SJSA1 (cell line): ENCODE measurements around the gene ANTKMT. TPM values are rescaled to one million over a fixed set of nuclear protein-coding genes. Genes with fewer than 3 reads are reported as not detected.
A peak's percentile ranks its signal among the peaks of the same experiment; 100 is the strongest.

ENCODE experiments used
- DNase-seq, 2 experiments: peaks; one replicate each; pipeline ENCODE4 v3.0.0-alpha.2; 2015 to 2020; ENCODE audit warnings: low spot score in 2 of 2, low read depth in 1 of 2
- H3K27ac ChIP-seq: fragments of 250-450 bp; sonication (Bioruptor Pico); 2 replicates; pipeline ENCODE4 v1.5.1; 2020; ENCODE audit warnings: mild to moderate bottlenecking, moderate library complexity
- H3K27me3 ChIP-seq: fragments of 250-450 bp; sonication (Bioruptor Pico); replicated peaks from 2 replicates; pipeline ENCODE4 v1.5.1; 2020; ENCODE audit warnings: mild to moderate bottlenecking, moderate library complexity
- H3K36me3 ChIP-seq: fragments of 250-450 bp; sonication (Bioruptor Pico); 2 replicates; pipeline ENCODE4 v1.5.1; 2020; ENCODE audit warnings: mild to moderate bottlenecking
- H3K4me1 ChIP-seq: fragments of 250-450 bp; sonication (Bioruptor Pico); replicated peaks from 2 replicates; pipeline ENCODE4 v1.6.1; 2021; ENCODE audit warnings: mild to moderate bottlenecking
- H3K4me3 ChIP-seq: fragments of 250-450 bp; sonication (Bioruptor Pico); 2 replicates; pipeline ENCODE4 v1.5.1; 2020; ENCODE audit warnings: mild to moderate bottlenecking
- H3K9me3 ChIP-seq: fragments of 250-450 bp; sonication (Bioruptor Pico); replicated peaks from 2 replicates; pipeline ENCODE4 v1.5.1; 2020; ENCODE audit warnings: mild to moderate bottlenecking
- total RNA-seq: library from RNA; depleted of rRNA; stranded (reverse); fragments of >200 nt; shearing (Covaris generic); gene quantifications from 2 replicates; pipeline ENCODE4 v1.2.3, GENCODE V29; 2014

Gene ANTKMT
- total RNA-seq, 1 experiment from 2014 or later = 43.7 TPM

DNA sequence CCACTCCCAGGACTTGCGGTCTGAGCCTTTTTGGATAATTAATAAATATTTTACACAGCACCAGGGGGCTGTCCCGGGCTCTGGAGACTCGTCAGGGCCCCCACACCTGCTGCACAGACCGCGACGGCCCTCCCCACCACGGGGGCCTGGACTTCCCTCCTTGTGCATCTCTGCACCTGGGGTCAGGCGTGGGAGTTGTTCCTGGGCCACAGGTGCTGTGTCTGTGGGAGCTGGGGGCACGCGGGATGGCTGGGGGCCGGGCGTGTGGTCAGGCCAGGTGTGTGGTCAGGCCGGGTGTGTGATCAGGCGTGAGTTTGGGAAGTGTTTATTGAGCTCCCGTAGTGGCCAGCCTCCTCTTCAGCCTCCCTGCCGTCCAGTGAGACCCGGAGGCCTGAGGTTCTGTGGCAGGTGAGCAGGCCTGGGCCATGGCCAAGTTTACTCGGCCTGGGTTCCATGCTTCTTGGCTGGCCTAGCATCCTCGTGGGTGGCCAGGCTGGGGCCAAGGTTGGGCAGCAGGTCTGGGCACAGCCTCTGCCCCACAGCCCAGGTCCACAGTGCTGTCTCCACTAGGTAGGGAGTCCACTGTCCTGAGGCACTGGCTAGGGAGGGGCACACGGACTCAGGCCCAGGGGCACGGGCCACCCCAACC lies 42.6 kb upstream of the ANTKMT start:
- peaks cover 33% of the 10 kb centered on the region for H3K4me1 ChIP-seq
- peaks cover 43% of the 10 kb centered on the region for H3K36me3 ChIP-seq
- no peak overlapping the region for H3K4me3 ChIP-seq
- no peak for DNase-seq
- H3K9me3 ChIP-seq = peaks cover 5% of the 10 kb centered on the region
- no peaks in the 10 kb centered on the region for H3K27me3 ChIP-seq
- H3K27ac ChIP-seq = no peak overlapping the region

DNA sequence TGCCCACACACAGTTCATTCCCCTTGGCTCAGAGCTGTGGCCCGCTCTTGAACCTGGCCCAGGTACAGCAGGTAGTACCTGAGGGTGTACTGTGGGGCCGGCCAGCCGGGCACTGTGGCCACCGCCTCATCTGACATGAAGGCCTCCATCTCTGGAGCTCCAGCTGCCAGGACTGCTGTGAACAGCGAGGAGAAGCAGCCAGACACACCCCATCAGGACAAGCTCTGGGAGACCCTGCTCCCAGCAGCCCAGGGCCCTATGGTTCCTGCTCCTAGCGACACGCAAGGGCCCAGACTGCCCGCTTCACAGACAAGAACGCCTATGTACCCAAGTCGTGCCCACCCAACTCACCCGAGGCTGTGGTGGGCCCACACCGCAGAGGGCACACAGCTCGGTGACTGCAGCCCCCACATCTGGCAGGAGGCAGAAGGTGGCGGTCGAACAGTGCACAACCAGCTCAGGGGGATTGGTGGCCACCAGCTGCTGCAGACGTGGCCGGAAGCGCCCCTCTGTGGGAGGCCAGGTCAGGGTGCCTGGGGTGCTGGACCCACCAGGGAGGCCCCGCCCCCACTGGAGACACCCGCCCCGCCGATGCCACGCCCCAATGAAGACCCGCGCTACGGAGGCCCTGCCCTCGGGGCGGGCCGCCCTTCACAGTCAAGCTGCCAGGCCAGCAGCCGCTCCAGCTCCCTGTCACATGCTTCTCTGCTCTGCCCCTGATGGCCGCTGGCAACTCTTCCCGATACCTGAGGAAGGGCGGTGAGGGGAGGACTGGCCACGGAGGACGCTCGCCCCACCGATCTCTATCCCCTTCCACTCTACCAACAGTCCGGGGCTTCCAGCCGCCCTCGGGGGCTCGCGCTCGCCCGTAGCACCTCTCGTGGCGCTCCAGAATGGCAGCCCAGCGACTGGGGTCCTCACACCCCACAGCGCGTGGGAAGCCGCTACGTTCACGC lies 41.8 kb upstream of the ANTKMT start:
- Histone ChIP-seq H3K27ac (no peak overlapping the region), H3K36me3 (peaks cover 43% of the 10 kb centered on the region), H3K4me1 (peaks cover 41% of the 10 kb centered on the region), H3K27me3 (no peaks in the 10 kb centered on the region), H3K9me3 (peaks cover 5% of the 10 kb centered on the region), H3K4me3 (peak overlapping the region; percentile 37)
- peak; percentile 70 to 79 for DNase-seq

DNA sequence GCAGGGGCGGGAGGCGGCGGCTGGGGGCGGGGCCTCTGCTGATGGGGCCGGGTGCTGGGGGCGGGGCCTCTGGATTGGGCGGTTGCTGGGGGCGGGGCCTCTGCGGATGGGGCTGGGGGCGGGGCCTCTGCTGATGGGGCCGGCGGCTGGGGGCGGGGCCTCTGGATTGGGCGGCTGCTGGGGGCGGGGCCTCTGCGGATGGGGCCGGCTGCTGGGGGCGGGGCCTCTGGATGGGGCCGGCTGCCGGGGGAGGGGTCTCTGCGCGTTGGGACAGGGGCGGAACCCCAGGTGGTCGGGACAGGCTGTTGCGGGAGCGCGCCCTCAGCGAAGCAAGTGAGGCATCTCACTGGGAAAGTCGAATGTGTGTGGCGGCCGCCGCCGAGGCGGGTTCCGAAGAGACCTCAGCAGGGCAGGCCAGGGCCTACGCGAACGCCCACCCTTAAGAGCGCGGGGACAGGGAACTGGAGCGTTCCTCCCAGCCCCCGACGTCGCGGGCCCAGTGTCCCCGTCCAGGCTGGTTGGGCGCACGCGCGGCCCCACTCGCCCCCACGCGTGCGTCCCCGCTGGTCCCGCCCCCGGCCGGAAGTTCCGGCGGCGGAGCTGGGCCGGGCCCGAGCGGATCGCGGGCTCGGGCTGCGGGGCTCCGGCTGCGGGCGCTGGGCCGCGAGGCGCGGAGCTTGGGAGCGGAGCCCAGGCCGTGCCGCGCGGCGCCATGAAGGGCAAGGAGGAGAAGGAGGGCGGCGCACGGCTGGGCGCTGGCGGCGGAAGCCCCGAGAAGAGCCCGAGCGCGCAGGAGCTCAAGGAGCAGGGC lies 40.9 kb upstream of the ANTKMT start, which contains the start of gene STUB1:
Gene STUB1 (plus strand): TSS at position 597 of the 811 bp plus-strand sequence. CDS start 116 bp downstream, at position 713.
- Histone ChIP-seq H3K27ac (peak within 1 kb of the TSS; percentile 70), H3K36me3 (peaks cover 47% of the 10 kb centered on the region), H3K4me3 (peak within 1 kb of the TSS; percentile 99), H3K27me3 (no peaks in the 10 kb centered on the region), H3K4me1 (peaks cover 46% of the 10 kb centered on the region), H3K9me3 (peaks cover 5% of the 10 kb centered on the region)
- peak; percentile 90 for DNase-seq

DNA sequence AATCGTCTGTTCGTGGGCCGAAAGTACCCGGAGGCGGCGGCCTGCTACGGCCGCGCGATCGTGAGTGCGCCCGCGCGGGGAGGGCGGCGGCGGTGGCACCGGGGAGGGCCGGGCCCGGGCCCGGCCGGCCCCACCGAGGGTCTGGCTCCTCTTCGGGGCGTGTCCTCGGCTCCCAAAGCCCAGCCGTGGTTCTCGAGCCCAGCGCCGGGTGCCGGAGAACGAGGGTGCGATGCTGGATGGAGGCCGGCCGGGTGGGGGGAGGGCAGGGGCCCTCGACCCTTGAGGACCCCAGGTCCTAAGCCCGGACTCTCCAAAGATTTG lies 40.4 kb upstream of the ANTKMT start:
- H3K4me3 ChIP-seq = peak overlapping the region; percentile 99

DNA sequence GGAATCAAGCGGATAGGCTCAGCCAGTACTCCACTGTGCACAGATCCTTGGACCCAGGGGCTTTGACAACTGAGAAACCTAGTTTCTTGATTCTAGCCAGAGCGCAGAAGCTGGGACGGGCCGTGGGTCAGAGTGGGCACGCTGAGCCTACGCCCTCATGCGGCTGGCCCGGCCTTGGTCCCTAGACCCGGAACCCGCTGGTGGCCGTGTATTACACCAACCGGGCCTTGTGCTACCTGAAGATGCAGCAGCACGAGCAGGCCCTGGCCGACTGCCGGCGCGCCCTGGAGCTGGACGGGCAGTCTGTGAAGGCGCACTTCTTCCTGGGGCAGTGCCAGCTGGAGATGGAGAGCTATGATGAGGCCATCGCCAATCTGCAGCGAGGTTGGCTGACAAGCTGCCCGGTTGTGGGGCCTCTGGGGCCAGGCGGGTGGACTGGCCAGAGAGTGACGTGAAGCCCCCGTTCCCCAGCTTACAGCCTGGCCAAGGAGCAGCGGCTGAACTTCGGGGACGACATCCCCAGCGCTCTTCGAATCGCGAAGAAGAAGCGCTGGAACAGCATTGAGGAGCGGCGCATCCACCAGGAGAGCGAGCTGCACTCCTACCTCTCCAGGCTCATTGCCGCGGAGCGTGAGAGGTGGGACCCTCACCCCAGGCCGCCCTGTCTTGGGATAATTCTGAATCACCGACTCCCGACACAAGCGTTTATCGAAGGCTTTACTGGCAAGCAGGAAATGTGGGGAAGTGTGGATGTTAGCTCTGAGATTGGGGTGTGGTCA lies 39.8 kb upstream of the ANTKMT start:
- H3K27ac ChIP-seq = no peak overlapping the region
- H3K4me3 ChIP-seq = peak overlapping the region; percentile 99
- H3K27me3 ChIP-seq = no peaks in the 10 kb centered on the region
- H3K9me3 ChIP-seq = peaks cover 5% of the 10 kb centered on the region
- peaks cover 43% of the 10 kb centered on the region for H3K4me1 ChIP-seq
- peak; percentile 53 to 69 for DNase-seq
- peaks cover 58% of the 10 kb centered on the region for H3K36me3 ChIP-seq

More for the DNA sequence above, 40.4 kb upstream of the ANTKMT start:
- DNase-seq = no peak
- H3K36me3 ChIP-seq = peaks cover 53% of the 10 kb centered on the region
- peaks cover 43% of the 10 kb centered on the region for H3K4me1 ChIP-seq
- H3K27ac ChIP-seq = peak overlapping the region; percentile 70
- H3K27me3 ChIP-seq = no peaks in the 10 kb centered on the region
- peaks cover 5% of the 10 kb centered on the region for H3K9me3 ChIP-seq

DNA sequence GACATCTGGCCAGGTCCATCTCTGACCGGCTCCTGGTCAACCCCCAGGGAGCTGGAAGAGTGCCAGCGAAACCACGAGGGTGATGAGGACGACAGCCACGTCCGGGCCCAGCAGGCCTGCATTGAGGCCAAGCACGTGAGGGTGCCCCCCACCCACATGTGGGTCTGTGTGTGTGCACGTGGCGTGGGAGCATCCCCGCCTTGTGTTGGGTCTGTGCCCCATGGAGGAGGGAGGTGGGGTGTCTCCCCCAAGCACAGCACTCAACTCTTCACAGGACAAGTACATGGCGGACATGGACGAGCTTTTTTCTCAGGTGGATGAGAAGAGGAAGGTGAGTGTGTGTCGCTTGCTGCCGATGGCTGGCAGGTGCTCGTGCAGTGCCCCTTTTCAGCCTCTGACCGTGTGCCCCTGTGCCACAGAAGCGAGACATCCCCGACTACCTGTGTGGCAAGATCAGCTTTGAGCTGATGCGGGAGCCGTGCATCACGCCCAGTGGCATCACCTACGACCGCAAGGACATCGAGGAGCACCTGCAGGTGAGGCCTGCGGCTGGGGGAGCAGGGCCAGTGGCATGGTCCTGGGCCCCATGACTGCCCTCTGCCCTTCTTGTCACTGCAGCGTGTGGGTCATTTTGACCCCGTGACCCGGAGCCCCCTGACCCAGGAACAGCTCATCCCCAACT lies 39.1 kb upstream of the ANTKMT start:
- no peak for DNase-seq
- Histone ChIP-seq H3K27ac (no peak overlapping the region), H3K9me3 (peaks cover 5% of the 10 kb centered on the region), H3K36me3 (peaks cover 66% of the 10 kb centered on the region), H3K4me3 (no peak overlapping the region), H3K27me3 (no peaks in the 10 kb centered on the region), H3K4me1 (peaks cover 43% of the 10 kb centered on the region)

DNA sequence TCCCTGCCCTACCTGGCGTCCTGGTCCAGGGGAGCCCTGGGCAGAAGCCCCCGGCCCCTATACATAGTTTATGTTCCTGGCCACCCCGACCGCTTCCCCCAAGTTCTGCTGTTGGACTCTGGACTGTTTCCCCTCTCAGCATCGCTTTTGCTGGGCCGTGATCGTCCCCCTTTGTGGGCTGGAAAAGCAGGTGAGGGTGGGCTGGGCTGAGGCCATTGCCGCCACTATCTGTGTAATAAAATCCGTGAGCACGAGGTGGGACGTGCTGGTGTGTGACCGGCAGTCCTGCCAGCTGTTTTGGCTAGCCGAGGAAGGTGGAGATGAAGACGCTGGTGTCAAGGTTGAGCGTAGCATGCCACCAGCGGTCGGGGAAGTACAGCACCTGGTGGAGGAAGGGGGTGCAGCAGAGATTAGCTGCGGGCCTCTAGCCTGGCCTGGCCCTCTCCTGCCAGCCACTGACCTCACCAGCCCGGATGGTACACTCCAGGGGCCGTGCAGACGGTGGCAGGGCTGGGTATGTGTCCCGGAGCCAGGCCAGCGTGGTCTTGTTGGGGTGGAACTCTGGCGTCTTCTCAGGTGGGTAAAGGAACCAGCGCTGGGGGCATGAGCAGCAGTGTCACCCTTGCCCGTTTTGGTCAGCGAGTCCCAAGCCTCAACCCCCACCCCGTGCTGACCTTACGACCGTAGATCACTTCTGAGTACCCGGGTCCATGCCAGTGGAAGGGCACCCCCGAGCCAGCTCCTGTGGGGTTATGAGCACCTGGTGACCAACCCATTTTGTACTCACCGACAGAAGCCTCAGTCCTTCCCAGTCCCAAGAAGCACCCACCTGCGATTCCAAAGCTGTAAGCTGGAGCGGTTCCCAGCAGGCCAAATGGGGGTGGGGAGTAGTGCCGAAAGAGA lies 38.2 kb upstream of the ANTKMT start:
- no peak for DNase-seq
- peaks cover 5% of the 10 kb centered on the region for H3K9me3 ChIP-seq
- H3K36me3 ChIP-seq = peaks cover 74% of the 10 kb centered on the region
- peaks cover 43% of the 10 kb centered on the region for H3K4me1 ChIP-seq
- H3K27ac ChIP-seq = no peak overlapping the region
- no peaks in the 10 kb centered on the region for H3K27me3 ChIP-seq
- no peak overlapping the region for H3K4me3 ChIP-seq

DNA sequence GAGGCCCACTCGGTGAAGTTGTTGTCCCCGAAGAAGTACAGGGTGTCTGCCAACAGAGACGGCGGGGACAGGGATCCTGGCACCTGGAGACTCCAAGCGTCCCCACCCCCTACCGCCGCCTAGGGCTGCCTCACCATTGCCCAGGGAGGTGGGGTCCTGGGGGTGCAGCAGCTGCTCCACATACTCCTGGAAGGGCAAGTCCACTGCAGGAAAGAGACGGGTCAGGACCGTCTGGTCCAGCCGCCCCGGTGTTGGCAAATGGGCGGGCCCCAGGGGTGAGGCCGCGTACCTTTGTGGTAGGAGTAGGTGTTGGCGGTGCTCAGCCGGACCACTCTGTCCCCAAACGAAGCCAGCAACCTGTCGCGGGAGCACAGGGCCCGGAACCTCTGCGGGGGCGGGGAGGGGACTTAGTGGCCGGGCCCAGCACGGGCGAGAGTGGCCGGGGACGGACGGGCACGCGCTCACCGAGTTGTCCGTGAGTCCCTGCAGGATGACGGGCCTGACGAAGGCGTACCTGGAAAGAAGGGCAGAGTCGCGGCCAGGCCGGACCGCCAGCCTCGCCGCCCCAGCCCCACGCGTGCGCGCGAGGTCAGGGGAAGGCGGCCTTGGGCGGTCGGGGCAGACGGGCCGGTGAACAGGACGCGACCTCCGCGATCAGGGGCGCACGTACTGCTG lies 37.4 kb upstream of the ANTKMT start:
- H3K27ac ChIP-seq = peak overlapping the region; percentile 29; the same call in 1 of the 2 replicates
- H3K27me3 ChIP-seq = no peaks in the 10 kb centered on the region
- peaks cover 78% of the 10 kb centered on the region for H3K36me3 ChIP-seq
- DNase-seq = no peak
- H3K9me3 ChIP-seq = peaks cover 5% of the 10 kb centered on the region
- peaks cover 43% of the 10 kb centered on the region for H3K4me1 ChIP-seq
- peak overlapping the region; percentile 50 for H3K4me3 ChIP-seq

DNA sequence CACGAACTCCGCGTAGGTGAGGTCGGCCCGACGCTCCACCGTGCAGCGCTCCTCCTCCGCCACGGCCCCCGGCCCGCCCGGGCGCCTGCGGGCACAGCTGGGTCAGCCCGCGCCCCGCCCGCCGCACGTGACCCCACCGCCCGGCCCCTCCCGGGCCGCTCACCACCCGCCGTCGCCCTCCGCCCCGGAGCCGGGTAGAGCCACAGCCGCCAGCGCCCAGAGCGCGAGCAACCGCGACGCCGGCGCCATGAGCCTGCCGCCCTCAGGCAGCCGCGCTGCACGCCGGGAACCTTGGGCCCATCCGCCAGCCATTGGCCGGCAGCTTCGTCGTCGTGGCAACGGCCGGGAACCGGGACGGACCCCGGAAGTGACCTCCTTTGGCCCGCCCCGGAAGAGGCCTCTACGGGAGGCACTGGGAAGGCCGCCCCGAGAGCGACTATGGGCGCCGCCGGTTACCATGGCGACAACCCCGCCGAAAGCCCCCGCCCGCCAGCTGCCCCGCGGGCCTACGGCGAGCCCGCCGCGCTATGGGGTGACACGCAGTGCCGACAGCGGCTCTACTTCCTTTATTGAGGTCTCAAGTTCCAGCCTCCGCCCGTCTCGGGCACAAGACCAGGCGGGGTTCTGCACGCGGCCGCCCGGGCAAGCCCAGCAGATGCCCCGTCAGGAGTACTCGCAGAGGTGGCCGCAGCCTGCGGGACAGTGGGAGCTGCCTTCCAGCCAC lies 36.7 kb upstream of the ANTKMT start, which contains the start of gene JMJD8:
Gene JMJD8 (minus strand): TSS at position 264 of the 724 bp plus-strand sequence. CDS start 15 bp downstream, at position 249.
- H3K4me3 ChIP-seq = peak within 1 kb of the TSS; percentile 50
- H3K9me3 ChIP-seq = peaks cover 5% of the 10 kb centered on the region
- peaks cover 44% of the 10 kb centered on the region for H3K4me1 ChIP-seq
- no peaks in the 10 kb centered on the region for H3K27me3 ChIP-seq
- peaks cover 78% of the 10 kb centered on the region for H3K36me3 ChIP-seq
- peak; percentile 77 to 94 for DNase-seq
- peak within 1 kb of the TSS; percentile 29; the same call in 1 of the 2 replicates for H3K27ac ChIP-seq

DNA sequence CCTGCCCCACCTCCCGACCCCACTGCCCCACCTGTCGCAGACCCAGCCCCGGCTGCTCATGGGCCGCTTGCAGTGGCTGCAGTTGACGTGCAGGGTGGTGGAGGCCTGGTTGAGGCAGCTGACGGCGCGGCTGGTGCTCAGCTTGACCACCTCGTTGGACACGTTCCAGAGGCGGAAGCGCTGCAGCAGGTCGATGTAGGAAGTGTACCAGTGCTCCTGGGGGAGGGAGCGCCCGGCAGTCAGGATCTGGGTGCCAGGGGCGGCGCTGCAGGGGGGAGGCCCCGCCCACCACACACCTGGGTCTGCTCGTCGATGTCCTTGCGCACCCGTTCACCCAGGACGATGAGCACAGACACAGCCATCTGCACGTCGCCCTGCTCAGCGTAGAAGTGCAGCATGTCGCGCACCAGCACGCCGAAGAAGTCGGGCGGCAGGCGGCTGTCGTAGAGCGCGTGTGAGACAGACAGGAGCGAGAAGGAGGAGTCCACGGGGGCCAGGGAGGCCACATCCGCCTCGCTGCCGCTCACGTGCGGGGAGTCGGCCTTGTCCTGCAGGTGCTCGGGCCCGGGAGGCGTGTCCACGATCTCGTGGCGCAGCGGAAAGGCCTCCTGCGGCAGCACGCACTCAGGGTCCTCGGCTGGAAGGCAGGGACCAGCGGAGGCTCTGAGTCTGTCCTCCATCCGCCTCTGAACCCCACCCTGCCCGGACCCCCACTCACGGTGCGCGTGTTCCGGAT lies 35.8 kb upstream of the ANTKMT start:
- Histone ChIP-seq H3K27me3 (no peaks in the 10 kb centered on the region), H3K4me3 (no peak overlapping the region), H3K27ac (no peak overlapping the region), H3K9me3 (peaks cover 4% of the 10 kb centered on the region), H3K36me3 (peaks cover 76% of the 10 kb centered on the region), H3K4me1 (peaks cover 43% of the 10 kb centered on the region)
- DNase-seq = no peak
